ENCODE results near the gene ARFIP2.
A peak's percentile ranks its signal among the peaks of the same experiment; 100 is the strongest.
"Not testable (repeated sequence)": the region's sequence is repeated elsewhere in the genome, so short reads cannot be mapped to it uniquely, and the experiment has no call there.

Gene ARFIP2

GRCh38 chr11:6481012-6481923 is at the start of gene ARFIP2, which contains the start of gene TIMM10B:
TSS of gene ARFIP2 (minus strand) at chr11:6481331. CDS start at chr11:6480421, 910 bp downstream.
TSS of gene TIMM10B (plus strand) at chr11:6481501. CDS start at chr11:6481517, 16 bp downstream.
- H3K4me3 ChIP-seq (replicated peaks; ENCODE audit: low read depth, low read length), result peak within 1 kb of the TSS; percentile 87
- peak; percentile 93 for DNase-seq (ENCODE audit: extremely low read depth, insufficient read length)
- peaks cover 33% of the 10 kb centered on the region for H3K36me3 ChIP-seq (ENCODE audit: control insufficient read depth, insufficient read depth, low read length)
- no peaks in the 10 kb centered on the region for H3K27me3 ChIP-seq (replicated peaks; ENCODE audit: control insufficient read depth, insufficient read depth, low read length)
- no peak for TF ChIP-seq CTCF (IDR thresholded peaks at IDR 0.05; ENCODE audit: insufficient read depth, low read length, poor library complexity, severe bottlenecking)

GRCh38 chr11:6530848-6531247 is 49.7 kb upstream of the ARFIP2 start:
- TF ChIP-seq CTCF (IDR thresholded peaks at IDR 0.05; ENCODE audit: insufficient read depth, low read length, poor library complexity, severe bottlenecking), result no peak
- Histone ChIP-seq H3K27me3 (replicated peaks; ENCODE audit: control insufficient read depth, insufficient read depth, low read length) (no peaks in the 10 kb centered on the region), H3K36me3 (ENCODE audit: control insufficient read depth, insufficient read depth, low read length) (peaks cover 5% of the 10 kb centered on the region), H3K4me3 (replicated peaks; ENCODE audit: low read depth, low read length) (no peak overlapping the region)
- DNase-seq (ENCODE audit: extremely low read depth, insufficient read length), result no peak

GRCh38 chr11:6529266-6529665 is 48.1 kb upstream of the ARFIP2 start:
- Histone ChIP-seq H3K36me3 (ENCODE audit: control insufficient read depth, insufficient read depth, low read length) (peaks cover 5% of the 10 kb centered on the region), H3K27me3 (replicated peaks; ENCODE audit: control insufficient read depth, insufficient read depth, low read length) (no peaks in the 10 kb centered on the region), H3K4me3 (replicated peaks; ENCODE audit: low read depth, low read length) (no peak overlapping the region)
- DNase-seq (ENCODE audit: extremely low read depth, insufficient read length), result no peak
- no peak for TF ChIP-seq CTCF (IDR thresholded peaks at IDR 0.05; ENCODE audit: insufficient read depth, low read length, poor library complexity, severe bottlenecking)

- H3K4me3 ChIP-seq (replicated peaks; ENCODE audit: low read depth, low read length), result no peak overlapping the region
- TF ChIP-seq CTCF (IDR thresholded peaks at IDR 0.05; ENCODE audit: insufficient read depth, low read length, poor library complexity, severe bottlenecking), result no peak
- DNase-seq (ENCODE audit: extremely low read depth, insufficient read length), result no peak
- H3K36me3 ChIP-seq (ENCODE audit: control insufficient read depth, insufficient read depth, low read length), result no peaks in the 10 kb centered on the region; the same call in 1 of the 2 replicates
- H3K27me3 ChIP-seq (replicated peaks; ENCODE audit: control insufficient read depth, insufficient read depth, low read length), result no peaks in the 10 kb centered on the region
These were observed 45.4 kb upstream of the ARFIP2 start for GRCh38 chr11:6526411-6527135.

GRCh38 chr11:6523253-6523652 is 42.1 kb upstream of the ARFIP2 start:
- Histone ChIP-seq H3K4me3 (replicated peaks; ENCODE audit: low read depth, low read length) (no peak overlapping the region), H3K36me3 (ENCODE audit: control insufficient read depth, insufficient read depth, low read length) (peaks cover 7% of the 10 kb centered on the region), H3K27me3 (replicated peaks; ENCODE audit: control insufficient read depth, insufficient read depth, low read length) (no peaks in the 10 kb centered on the region)
- no peak for TF ChIP-seq CTCF (IDR thresholded peaks at IDR 0.05; ENCODE audit: insufficient read depth, low read length, poor library complexity, severe bottlenecking)
- no peak for DNase-seq (ENCODE audit: extremely low read depth, insufficient read length)

GRCh38 chr11:6521946-6522345 is 40.8 kb upstream of the ARFIP2 start:
- not testable (repeated sequence) for H3K4me3 ChIP-seq (replicated peaks; ENCODE audit: low read depth, low read length); H3K36me3 ChIP-seq (ENCODE audit: control insufficient read depth, insufficient read depth, low read length)

More at GRCh38 chr11:6521946-6522345, 40.8 kb upstream of the ARFIP2 start:
- H3K27me3 ChIP-seq (replicated peaks; ENCODE audit: control insufficient read depth, insufficient read depth, low read length); DNase-seq (ENCODE audit: extremely low read depth, insufficient read length): not testable (repeated sequence)
